Skeletal muscle satellite cell (primary cell): ENCODE results near the gene CIBAR2.
A peak's percentile ranks its signal among the peaks of the same experiment; 100 is the strongest.
"Not testable (repeated sequence)": the region's sequence is repeated elsewhere in the genome, so short reads cannot be mapped to it uniquely, and the experiment has no call there.

Experiments used
- H3K27me3 ChIP-seq: 2 replicates; pipeline ENCODE4 v1.7.0; 2013; ENCODE audit warnings: low read length; ENCODE audit not compliant: control insufficient read depth, insufficient read depth
- H3K36me3 ChIP-seq: 2 replicates; pipeline ENCODE4 v1.7.0; 2013; ENCODE audit warnings: mild to moderate bottlenecking, control low read depth, low read length; ENCODE audit not compliant: insufficient read depth
- H3K4me1 ChIP-seq: 2 replicates; pipeline ENCODE4 v1.7.0; 2013; ENCODE audit warnings: low read length; ENCODE audit not compliant: control insufficient read depth, insufficient read depth
- H3K4me2 ChIP-seq: 2 replicates; pipeline ENCODE4 v1.7.0; 2013; ENCODE audit warnings: mild to moderate bottlenecking, low read length
- H3K4me3 ChIP-seq: 2 replicates; pipeline ENCODE4 v1.7.0; 2013; ENCODE audit warnings: low read length
- H3K9ac ChIP-seq: 2 replicates; pipeline ENCODE4 v1.7.0; 2013; ENCODE audit warnings: mild to moderate bottlenecking, low read depth, low read length, moderate library complexity
- H3K9me3 ChIP-seq: replicated peaks from 2 replicates; pipeline ENCODE4 v1.7.0; 2013; ENCODE audit warnings: mild to moderate bottlenecking, control low read depth, low read length

Gene CIBAR2

DNA sequence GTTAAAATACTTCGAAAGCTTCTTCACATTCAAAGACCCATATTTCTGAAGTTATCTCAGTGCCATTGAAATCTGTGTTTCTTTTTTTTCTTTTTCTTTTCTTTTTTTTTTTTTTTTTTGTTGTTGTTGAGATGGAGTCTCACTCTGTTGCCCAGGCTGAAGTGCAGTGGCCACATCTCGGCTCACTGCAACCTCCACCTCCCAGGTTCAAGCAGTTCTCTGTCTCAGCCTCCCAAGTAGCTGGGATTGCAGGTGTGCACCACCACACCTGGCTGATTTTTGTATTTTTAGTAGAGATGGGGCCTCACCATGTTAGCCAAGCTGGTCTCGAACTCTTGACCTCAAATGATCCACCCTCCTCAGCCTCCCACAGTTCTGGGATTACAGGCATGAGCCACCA, 58.0 kb downstream of the CIBAR2 start:
- not testable (repeated sequence) for H3K4me3 ChIP-seq, H3K27me3 ChIP-seq, H3K4me2 ChIP-seq, H3K36me3 ChIP-seq, H3K9me3 ChIP-seq, H3K9ac ChIP-seq
- H3K4me1 ChIP-seq: peaks cover 33% of the 10 kb centered on the region

DNA sequence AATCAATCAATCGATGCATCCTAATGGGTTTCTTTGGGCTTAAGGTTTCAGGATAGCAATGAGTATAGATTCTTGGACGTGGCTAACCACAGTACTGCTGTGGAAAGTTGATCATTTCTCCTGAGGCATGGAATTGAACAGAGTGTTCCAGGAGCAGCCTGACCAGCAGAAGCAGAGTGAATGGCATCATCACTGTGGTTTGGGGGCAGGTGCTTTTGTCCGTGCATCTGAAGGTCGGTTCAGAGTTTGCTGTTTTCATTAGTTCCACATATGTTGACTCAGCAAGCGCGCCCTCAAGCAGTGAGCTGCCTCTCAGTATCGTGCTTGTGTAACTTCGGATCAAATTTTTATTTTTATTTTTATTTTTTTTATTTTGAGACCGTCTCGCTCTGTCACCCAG, 59.7 kb downstream of the CIBAR2 start:
- Histone ChIP-seq H3K27me3 (no peaks in the 10 kb centered on the region), H3K4me1 (peaks cover 33% of the 10 kb centered on the region), H3K36me3 (no peaks in the 10 kb centered on the region), H3K9me3 (no peaks in the 10 kb centered on the region), H3K4me3 (no peak overlapping the region), H3K9ac (no peak overlapping the region), H3K4me2 (no peak overlapping the region)

DNA sequence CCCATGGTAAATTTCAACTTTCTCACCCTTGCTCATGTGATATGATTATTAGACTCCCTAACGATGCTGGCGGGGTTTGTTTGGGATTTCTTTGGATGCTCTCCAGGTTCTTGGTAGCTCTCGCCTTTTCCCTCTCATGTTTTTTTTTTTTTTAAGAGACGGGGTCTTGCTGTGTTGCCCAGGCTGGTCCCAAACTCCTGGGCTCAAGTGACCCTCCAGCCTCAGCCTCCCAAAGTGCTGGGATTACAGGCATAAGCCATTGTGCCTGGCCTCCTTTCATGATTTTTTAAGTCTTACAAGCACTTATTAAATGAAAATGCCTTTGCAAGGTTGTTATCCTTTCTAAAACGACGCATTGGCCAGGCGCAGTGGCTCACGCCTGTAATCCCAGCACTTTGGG, 60.6 kb downstream of the CIBAR2 start:
- Histone ChIP-seq H3K4me3 (no peak overlapping the region), H3K9ac (no peak overlapping the region), H3K9me3 (no peaks in the 10 kb centered on the region), H3K4me1 (peaks cover 33% of the 10 kb centered on the region), H3K36me3 (no peaks in the 10 kb centered on the region), H3K4me2 (no peak overlapping the region), H3K27me3 (no peaks in the 10 kb centered on the region)

- Histone ChIP-seq H3K4me1 (peaks cover 31% of the 10 kb centered on the region), H3K9ac (no peak overlapping the region), H3K9me3 (no peaks in the 10 kb centered on the region), H3K4me3 (no peak overlapping the region), H3K36me3 (no peaks in the 10 kb centered on the region), H3K27me3 (no peaks in the 10 kb centered on the region), H3K4me2 (peak overlapping the region; percentile 44)
Observed at GRCh38 chr16:85051067-85051581, 61.1 kb downstream of the CIBAR2 start.

DNA sequence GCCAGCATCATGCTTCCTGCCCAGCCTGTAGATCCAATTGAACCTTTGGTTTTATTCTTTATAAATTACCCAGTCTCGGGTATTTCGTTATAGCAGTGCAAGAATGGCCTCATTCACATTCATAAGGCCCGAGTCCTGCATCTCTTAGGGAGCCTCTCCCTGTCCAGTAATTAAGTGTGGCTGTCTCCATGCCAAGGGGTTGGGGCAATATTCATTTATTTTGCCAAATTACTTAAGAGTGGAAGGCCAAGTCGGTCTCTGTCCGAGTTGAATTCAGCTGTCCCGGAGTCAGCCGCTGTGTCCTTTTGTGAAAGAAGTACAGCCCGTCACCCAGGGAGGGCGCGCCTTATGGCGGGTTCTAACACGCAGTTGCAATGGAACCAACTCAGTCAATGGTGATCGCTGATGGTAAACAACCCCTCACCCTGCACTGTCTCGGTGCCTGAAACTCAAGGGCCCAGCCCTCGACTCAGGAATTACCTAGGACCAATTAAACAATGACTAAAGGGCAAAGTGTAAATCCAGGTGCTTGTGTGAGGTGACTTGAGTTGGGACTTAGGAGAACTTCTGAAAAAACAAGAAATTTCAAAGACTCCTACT, 62.5 kb downstream of the CIBAR2 start:
- no peaks in the 10 kb centered on the region for H3K9me3 ChIP-seq

GRCh38 chr16:85048921-85049562, 63.2 kb downstream of the CIBAR2 start:
- no peak overlapping the region for H3K4me2 ChIP-seq
- no peak overlapping the region for H3K4me3 ChIP-seq
- H3K27me3 ChIP-seq: no peaks in the 10 kb centered on the region
- no peak overlapping the region for H3K9ac ChIP-seq
- H3K4me1 ChIP-seq: peaks cover 14% of the 10 kb centered on the region
- no peaks in the 10 kb centered on the region for H3K9me3 ChIP-seq
- H3K36me3 ChIP-seq: no peaks in the 10 kb centered on the region

More for the DNA sequence above, 62.5 kb downstream of the CIBAR2 start:
- Histone ChIP-seq H3K4me1 (peaks cover 18% of the 10 kb centered on the region), H3K36me3 (no peaks in the 10 kb centered on the region), H3K9ac (no peak overlapping the region), H3K27me3 (no peaks in the 10 kb centered on the region), H3K4me2 (no peak overlapping the region), H3K4me3 (no peak overlapping the region)
